ENCODE data around the gene COLEC12.

Gene COLEC12

DNA sequence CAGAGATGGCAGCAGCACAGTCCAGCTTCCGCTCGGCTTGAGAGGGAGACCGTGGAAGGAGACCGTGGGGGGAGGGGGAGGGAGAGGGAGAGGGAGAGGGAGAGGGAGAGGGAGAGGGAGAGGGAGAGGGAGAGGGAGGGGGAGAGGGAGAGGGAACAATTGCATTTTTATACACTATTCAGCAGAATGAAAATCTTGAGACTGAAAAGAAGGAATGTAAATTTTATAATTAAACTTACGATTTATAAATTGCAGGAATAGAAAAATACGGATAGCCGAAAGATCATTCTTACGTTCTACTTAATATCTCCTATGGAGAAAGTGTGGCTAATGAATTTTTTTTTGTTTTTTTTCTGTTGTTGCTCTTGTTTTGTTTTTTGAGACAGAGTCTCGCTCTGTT lies 12.5 kb upstream of the COLEC12 start:
- H3K4me2 ChIP-seq (ENCODE audit: low read length): no peak overlapping the region
- H2AFZ ChIP-seq (ENCODE audit: low read depth, low read length): no peak overlapping the region
- H3K9ac ChIP-seq (ENCODE audit: low read length): no peak overlapping the region
- H3K4me1 ChIP-seq (ENCODE audit: low read length): no peaks in the 10 kb centered on the region
- H3K4me3 ChIP-seq (ENCODE audit: low read length): no peak overlapping the region
- no peaks in the 10 kb centered on the region for H4K20me1 ChIP-seq (ENCODE audit: insufficient read depth, low read length)
- H3K36me3 ChIP-seq (replicated peaks; ENCODE audit: low read depth, low read length): no peaks in the 10 kb centered on the region
- H3K9me3 ChIP-seq (ENCODE audit: insufficient read depth, low read length): no peaks in the 10 kb centered on the region
- H3K27ac ChIP-seq (ENCODE audit: low read length): no peak overlapping the region
- no peaks in the 10 kb centered on the region for H3K79me2 ChIP-seq (ENCODE audit: low read length)
- TF ChIP-seq, protein P1, sequence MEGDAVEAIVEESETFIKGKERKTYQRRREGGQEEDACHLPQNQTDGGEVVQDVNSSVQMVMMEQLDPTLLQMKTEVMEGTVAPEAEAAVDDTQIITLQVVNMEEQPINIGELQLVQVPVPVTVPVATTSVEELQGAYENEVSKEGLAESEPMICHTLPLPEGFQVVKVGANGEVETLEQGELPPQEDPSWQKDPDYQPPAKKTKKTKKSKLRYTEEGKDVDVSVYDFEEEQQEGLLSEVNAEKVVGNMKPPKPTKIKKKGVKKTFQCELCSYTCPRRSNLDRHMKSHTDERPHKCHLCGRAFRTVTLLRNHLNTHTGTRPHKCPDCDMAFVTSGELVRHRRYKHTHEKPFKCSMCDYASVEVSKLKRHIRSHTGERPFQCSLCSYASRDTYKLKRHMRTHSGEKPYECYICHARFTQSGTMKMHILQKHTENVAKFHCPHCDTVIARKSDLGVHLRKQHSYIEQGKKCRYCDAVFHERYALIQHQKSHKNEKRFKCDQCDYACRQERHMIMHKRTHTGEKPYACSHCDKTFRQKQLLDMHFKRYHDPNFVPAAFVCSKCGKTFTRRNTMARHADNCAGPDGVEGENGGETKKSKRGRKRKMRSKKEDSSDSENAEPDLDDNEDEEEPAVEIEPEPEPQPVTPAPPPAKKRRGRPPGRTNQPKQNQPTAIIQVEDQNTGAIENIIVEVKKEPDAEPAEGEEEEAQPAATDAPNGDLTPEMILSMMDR (IDR thresholded peaks at IDR 0.05; ENCODE audit: low read depth, low read length): no peak
- TF ChIP-seq EZH2phosphoT487 (IDR thresholded peaks at IDR 0.05; ENCODE audit: low read depth): no peak
- H3K27me3 ChIP-seq (ENCODE audit: low read depth, low read length): no peaks in the 10 kb centered on the region

DNA sequence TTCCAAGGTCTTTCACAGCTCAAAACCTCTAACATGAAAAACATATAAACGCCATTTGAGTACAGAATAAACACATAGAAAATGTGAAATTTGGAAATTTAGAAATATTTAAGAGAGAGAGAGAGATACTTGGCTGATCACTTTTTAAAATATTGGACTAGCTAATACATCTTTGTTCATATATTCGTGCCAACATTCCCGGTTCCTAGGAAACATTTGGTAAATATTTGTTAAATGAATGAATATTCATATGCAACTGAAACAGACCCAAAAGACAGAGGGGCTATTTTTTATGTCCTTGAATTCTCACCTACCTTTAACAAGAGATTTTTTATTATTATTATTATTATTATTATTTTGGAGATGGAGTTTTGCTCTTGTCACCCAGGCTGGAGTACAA lies 8.3 kb upstream of the COLEC12 start:
- Histone ChIP-seq H3K79me2 (ENCODE audit: low read length) (no peaks in the 10 kb centered on the region), H4K20me1 (ENCODE audit: insufficient read depth, low read length) (no peaks in the 10 kb centered on the region; the same call in 1 of the 2 replicates), H3K36me3 (replicated peaks; ENCODE audit: low read depth, low read length) (no peaks in the 10 kb centered on the region), H2AFZ (ENCODE audit: low read depth, low read length) (no peak overlapping the region), H3K4me3 (ENCODE audit: low read length) (no peak overlapping the region), H3K27ac (ENCODE audit: low read length) (no peak overlapping the region), H3K4me1 (ENCODE audit: low read length) (peaks cover 29% of the 10 kb centered on the region), H3K27me3 (ENCODE audit: low read depth, low read length) (peaks cover 27% of the 10 kb centered on the region), H3K4me2 (ENCODE audit: low read length) (no peak overlapping the region), H3K9ac (ENCODE audit: low read length) (no peak overlapping the region), H3K9me3 (ENCODE audit: insufficient read depth, low read length) (no peaks in the 10 kb centered on the region)
- TF ChIP-seq, protein P1 (IDR thresholded peaks at IDR 0.05; ENCODE audit: low read depth, low read length): no peak
- no peak for TF ChIP-seq EZH2phosphoT487 (IDR thresholded peaks at IDR 0.05; ENCODE audit: low read depth)

DNA sequence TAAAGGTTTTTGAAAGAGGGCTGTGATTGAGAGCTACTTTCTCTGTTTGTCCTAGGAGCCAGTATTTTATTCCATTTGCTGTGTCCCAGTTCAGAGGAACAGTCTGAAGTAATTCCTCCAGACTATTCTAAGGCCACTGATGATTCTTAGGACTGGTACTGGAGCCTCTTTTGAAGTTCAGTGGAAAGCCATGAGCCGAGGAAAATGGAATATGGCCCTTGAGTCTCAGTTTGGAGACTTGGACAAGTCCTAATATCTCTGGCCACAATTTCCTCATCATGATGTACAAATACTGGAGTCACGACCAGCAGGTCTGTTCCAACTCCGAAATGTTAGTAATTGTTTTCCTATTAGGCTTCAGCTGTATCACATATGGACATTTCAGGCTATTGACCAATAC lies 7.1 kb upstream of the COLEC12 start:
- TF ChIP-seq, protein P1 (IDR thresholded peaks at IDR 0.05; ENCODE audit: low read depth, low read length): no peak
- no peak for TF ChIP-seq EZH2phosphoT487 (IDR thresholded peaks at IDR 0.05; ENCODE audit: low read depth)
- Histone ChIP-seq H3K9ac (ENCODE audit: low read length) (no peak overlapping the region), H3K36me3 (replicated peaks; ENCODE audit: low read depth, low read length) (no peaks in the 10 kb centered on the region), H2AFZ (ENCODE audit: low read depth, low read length) (no peak overlapping the region), H3K4me1 (ENCODE audit: low read length) (peaks cover 29% of the 10 kb centered on the region), H3K9me3 (ENCODE audit: insufficient read depth, low read length) (no peaks in the 10 kb centered on the region), H3K4me2 (ENCODE audit: low read length) (no peak overlapping the region), H4K20me1 (ENCODE audit: insufficient read depth, low read length) (no peaks in the 10 kb centered on the region; the same call in 1 of the 2 replicates), H3K27me3 (ENCODE audit: low read depth, low read length) (peaks cover 35% of the 10 kb centered on the region), H3K79me2 (ENCODE audit: low read length) (no peaks in the 10 kb centered on the region), H3K4me3 (ENCODE audit: low read length) (no peak overlapping the region), H3K27ac (ENCODE audit: low read length) (no peak overlapping the region)

DNA sequence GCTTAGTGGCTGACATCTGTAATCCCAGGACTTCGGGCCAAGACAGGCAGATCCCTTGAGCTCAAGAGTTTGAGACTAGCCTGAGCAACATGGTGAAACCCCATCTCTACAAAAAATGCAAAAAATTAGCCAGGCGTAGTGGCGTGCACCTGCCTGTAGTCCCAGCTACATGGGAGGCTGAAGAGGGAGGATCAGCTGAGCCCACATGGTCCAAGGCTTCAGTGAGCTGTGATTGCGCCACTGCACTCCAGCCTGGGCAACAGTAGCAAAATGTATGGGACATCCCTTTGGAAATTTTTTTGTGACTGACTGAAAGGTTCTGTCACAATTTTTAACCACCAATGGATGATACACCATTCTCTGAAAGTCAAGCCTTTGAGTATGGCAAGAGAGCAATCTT lies 6.3 kb upstream of the COLEC12 start:
- H3K4me1 ChIP-seq (ENCODE audit: low read length): peaks cover 29% of the 10 kb centered on the region
- no peak overlapping the region for H3K9ac ChIP-seq (ENCODE audit: low read length)
- H3K36me3 ChIP-seq (replicated peaks; ENCODE audit: low read depth, low read length): no peaks in the 10 kb centered on the region
- no peak overlapping the region for H3K27ac ChIP-seq (ENCODE audit: low read length)
- H3K4me2 ChIP-seq (ENCODE audit: low read length): no peak overlapping the region
- H3K9me3 ChIP-seq (ENCODE audit: insufficient read depth, low read length): no peaks in the 10 kb centered on the region
- no peak overlapping the region for H2AFZ ChIP-seq (ENCODE audit: low read depth, low read length)
- TF ChIP-seq, protein P1 (IDR thresholded peaks at IDR 0.05; ENCODE audit: low read depth, low read length): no peak
- TF ChIP-seq EZH2phosphoT487 (IDR thresholded peaks at IDR 0.05; ENCODE audit: low read depth): no peak
- peaks cover 38% of the 10 kb centered on the region for H3K27me3 ChIP-seq (ENCODE audit: low read depth, low read length)
- H3K79me2 ChIP-seq (ENCODE audit: low read length): no peaks in the 10 kb centered on the region
- H3K4me3 ChIP-seq (ENCODE audit: low read length): no peak overlapping the region
- H4K20me1 ChIP-seq (ENCODE audit: insufficient read depth, low read length): no peaks in the 10 kb centered on the region; the same call in 1 of the 2 replicates

All from OCI-LY3 (cell line).